GM10266 (cell line): ENCODE results near the gene PPP2R5C.

Experiments used
- DNase-seq: peaks from one replicate; pipeline ENCODE4 v3.0.0; 2012; ENCODE audit errors: extremely low spot score
- CTCF ChIP-seq: IDR thresholded peaks from 2 replicates; pipeline ENCODE4 v1.5.1; 2012; ENCODE audit warnings: mild to moderate bottlenecking, low read depth; ENCODE audit not compliant: control insufficient read depth, insufficient read depth; ENCODE audit errors: missing control alignments

PPP2R5C gene

DNA sequence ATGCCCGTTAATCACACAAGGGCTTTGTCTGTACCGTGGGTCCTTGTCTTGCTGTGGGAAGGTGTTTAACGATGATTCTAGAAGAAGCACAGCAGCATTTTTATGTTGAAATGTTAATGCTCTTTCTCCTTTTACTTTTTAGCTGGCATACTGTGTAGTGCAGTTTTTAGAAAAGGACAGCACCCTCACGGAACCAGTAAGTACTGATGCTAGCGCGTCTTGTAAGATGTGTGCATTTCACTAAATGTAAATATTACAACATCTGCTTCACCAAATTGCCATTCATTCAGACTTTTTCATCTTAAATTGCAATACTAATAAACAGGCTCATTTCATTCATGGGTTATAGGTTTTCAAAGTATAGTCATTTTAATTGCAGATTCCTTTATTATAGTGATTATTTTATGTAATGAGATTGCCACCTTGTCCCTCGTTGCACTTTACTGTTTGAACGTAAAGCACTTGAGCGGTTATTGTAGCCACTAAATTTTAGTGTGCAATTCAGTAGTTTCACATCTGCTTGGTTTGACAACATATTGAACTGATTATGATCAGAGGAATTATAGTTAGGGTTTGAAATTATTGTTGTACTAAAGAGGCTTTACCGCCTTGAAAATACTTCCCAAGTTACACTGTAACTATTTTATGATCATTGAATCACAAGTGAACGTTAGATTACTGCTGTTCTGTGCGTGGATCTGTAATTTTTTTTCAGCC is 133.0 kb downstream of the PPP2R5C start:
- no peak for TF ChIP-seq CTCF
- no peak for DNase-seq

GRCh38 chr14:101895256-101895655 is 133.7 kb downstream of the PPP2R5C start:
- no peak for DNase-seq
- TF ChIP-seq CTCF: no peak

GRCh38 chr14:101897326-101897725 is 135.8 kb downstream of the PPP2R5C start:
- TF ChIP-seq CTCF: no peak

GRCh38 chr14:101898416-101898815 is 136.9 kb downstream of the PPP2R5C start:
- no peak for DNase-seq
- TF ChIP-seq CTCF: no peak

More at GRCh38 chr14:101897326-101897725, 135.8 kb downstream of the PPP2R5C start:
- no peak for DNase-seq

- DNase-seq: no peak
- TF ChIP-seq CTCF: no peak
Measured at GRCh38 chr14:101899263-101899662, 137.8 kb downstream of the PPP2R5C start.

DNA sequence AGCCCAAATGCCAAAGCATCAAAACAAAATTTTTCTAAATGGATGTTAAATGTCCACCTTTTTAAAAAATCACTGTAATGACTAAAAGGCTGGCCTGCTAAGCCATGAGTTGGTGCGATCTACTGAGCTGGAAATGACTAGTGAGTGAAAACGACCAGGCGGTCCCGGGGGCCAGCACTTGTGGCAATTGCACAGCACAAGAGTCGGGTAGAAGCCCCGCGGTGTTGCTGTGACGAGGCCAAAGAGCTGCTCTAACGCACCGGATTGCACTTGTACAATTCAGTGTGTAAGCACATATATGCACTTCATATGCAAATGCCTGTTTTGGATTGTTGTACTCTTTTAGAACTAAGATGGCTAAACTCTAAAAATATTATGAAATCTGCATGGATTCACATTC is 138.7 kb downstream of the PPP2R5C start:
- no peak for DNase-seq
- no peak for TF ChIP-seq CTCF

DNA sequence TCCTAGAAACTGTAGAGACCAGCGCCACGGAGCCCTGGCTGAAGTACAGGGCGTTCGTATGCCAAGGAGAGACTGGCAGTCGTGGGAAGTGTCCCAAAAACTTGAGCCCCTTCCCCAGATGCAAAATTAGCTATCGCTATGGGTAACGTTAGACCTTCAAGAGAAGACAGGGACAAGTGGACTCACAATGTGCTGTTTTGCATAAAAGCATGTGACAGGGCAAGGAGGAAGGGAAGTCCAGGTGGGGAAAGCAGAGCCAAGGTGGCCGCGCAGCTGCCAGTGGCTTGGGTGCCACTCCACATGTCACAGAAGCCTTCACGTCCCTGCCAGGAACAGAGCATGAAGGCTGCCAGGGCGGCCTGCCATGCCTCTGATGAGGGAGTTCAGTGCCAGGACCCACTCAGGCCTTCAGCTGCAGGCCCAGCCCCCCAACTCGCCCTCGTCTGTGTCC is 141.6 kb downstream of the PPP2R5C start:
- TF ChIP-seq CTCF: no peak
- no peak for DNase-seq
